Activated CD8-positive, alpha-beta T cell treated with anti-CD3 and anti-CD28 coated beads for 36 hours (primary cell): Measurements from ENCODE around the gene KRT79. TPM values are rescaled to one million over a fixed set of nuclear protein-coding genes. Genes with fewer than 3 reads are reported as not detected.

ENCODE experiments used
- ATAC-seq: fragments of 200-7000 bp; cut with Tn5 transposase; one replicate; pipeline ENCODE4 v1.10.0; 2021; ENCODE audit warnings: mild to moderate bottlenecking, moderate library complexity
- CTCF ChIA-PET: fragments of 350-600 bp; sonication (Branson Sonifier 250); formaldehyde crosslinking; loops from one replicate; lab custom pipeline; 2021; ENCODE audit warnings: antibody characterized with exemption; lab: Charles Lee
- POLR2A ChIA-PET: fragments of 350-600 bp; sonication (Branson Sonifier 250); formaldehyde crosslinking; loops from one replicate; lab custom pipeline; 2021; ENCODE audit warnings: antibody characterized with exemption; lab: Charles Lee
- DNase-seq: peaks from one replicate; pipeline ENCODE4 v3.0.0-alpha.2; 2020
- H3K27ac Mint-ChIP-seq: one replicate; pipeline ENCODE4 v1.8.0; 2021; ENCODE audit warnings: mild to moderate bottlenecking, mixed read lengths
- H3K27me3 Mint-ChIP-seq: one replicate; pipeline ENCODE4 v1.8.0; 2021; ENCODE audit warnings: mixed read lengths
- H3K36me3 Mint-ChIP-seq: one replicate; pipeline ENCODE4 v1.8.0; 2021; ENCODE audit warnings: low read depth, mixed read lengths
- H3K4me1 Mint-ChIP-seq: one replicate; pipeline ENCODE4 v1.8.0; 2021; ENCODE audit warnings: low read depth, mixed read lengths
- H3K4me3 Mint-ChIP-seq: one replicate; pipeline ENCODE4 v1.8.0; 2021; ENCODE audit warnings: mild to moderate bottlenecking, moderate library complexity, mixed read lengths
- H3K9me3 Mint-ChIP-seq: one replicate; pipeline ENCODE4 v1.8.0; 2021; ENCODE audit warnings: mixed read lengths
- intact Hi-C: fragments of 100-400 bp; cut with micrococcal nuclease; formaldehyde crosslinking; loops from one replicate; pipeline ENCODE4 v1.10.0; 2022
- total RNA-seq, 2 experiments: library from RNA; stranded (reverse); gene quantifications; one replicate each; pipeline ENCODE4 v1.2.3, GENCODE V29; 2021
- TF ChIP-seq, protein P1 (sequence below): fragments of 200-600 bp; IDR thresholded peaks from one replicate; pipeline ENCODE4 v1.8.0; 2022; ENCODE audit warnings: antibody characterized with exemption, mild to moderate bottlenecking

The KRT79 gene
- total RNA-seq, 2 experiments from 2014 or later = 0.87 to 1.6 TPM

GRCh38 chr12:52851787-52852186 is 17.7 kb upstream of the KRT79 start:
- Mint-ChIP-seq H3K4me1 (no peaks in the 10 kb centered on the region), H3K9me3 (no peaks in the 10 kb centered on the region), H3K27ac (no peak overlapping the region), H3K36me3 (no peaks in the 10 kb centered on the region), H3K4me3 (no peak overlapping the region), H3K27me3 (no peaks in the 10 kb centered on the region)
- ATAC-seq = no peak
- DNase-seq = no peak
- intact Hi-C loops = no loop called here
- TF ChIP-seq, protein P1, sequence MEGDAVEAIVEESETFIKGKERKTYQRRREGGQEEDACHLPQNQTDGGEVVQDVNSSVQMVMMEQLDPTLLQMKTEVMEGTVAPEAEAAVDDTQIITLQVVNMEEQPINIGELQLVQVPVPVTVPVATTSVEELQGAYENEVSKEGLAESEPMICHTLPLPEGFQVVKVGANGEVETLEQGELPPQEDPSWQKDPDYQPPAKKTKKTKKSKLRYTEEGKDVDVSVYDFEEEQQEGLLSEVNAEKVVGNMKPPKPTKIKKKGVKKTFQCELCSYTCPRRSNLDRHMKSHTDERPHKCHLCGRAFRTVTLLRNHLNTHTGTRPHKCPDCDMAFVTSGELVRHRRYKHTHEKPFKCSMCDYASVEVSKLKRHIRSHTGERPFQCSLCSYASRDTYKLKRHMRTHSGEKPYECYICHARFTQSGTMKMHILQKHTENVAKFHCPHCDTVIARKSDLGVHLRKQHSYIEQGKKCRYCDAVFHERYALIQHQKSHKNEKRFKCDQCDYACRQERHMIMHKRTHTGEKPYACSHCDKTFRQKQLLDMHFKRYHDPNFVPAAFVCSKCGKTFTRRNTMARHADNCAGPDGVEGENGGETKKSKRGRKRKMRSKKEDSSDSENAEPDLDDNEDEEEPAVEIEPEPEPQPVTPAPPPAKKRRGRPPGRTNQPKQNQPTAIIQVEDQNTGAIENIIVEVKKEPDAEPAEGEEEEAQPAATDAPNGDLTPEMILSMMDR = no peak
- CTCF ChIA-PET = interaction anchor here (0.9 kb wide), 1 partner anchor 14 kb away, joined by 3 read pairs; no protein-coding TSS in a partner anchor
- POLR2A ChIA-PET = interaction anchor here (0.6 to 0.7 kb wide), 2 partner anchors 16 to 34 kb away, joined by 3 read pairs; no protein-coding TSS in a partner anchor

GRCh38 chr12:52850681-52851080 is 16.6 kb upstream of the KRT79 start:
- Mint-ChIP-seq H3K27ac (no peak overlapping the region), H3K4me1 (no peaks in the 10 kb centered on the region), H3K27me3 (no peaks in the 10 kb centered on the region), H3K9me3 (no peaks in the 10 kb centered on the region), H3K4me3 (no peak overlapping the region), H3K36me3 (no peaks in the 10 kb centered on the region)
- DNase-seq = no peak
- intact Hi-C loops = no loop called here
- TF ChIP-seq, protein P1 = no peak
- ChIA-PET POLR2A (interaction anchor here (0.7 kb wide), 1 partner anchor 35 kb away, joined by 3 read pairs; no protein-coding TSS in a partner anchor), CTCF (interaction anchor here (1.6 kb wide), 1 partner anchor 15 kb away, joined by 3 read pairs; no protein-coding TSS in a partner anchor)
- ATAC-seq = no peak

- no peaks in the 10 kb centered on the region for H3K27me3 Mint-ChIP-seq
- H3K4me3 Mint-ChIP-seq = no peak overlapping the region
- no peaks in the 10 kb centered on the region for H3K4me1 Mint-ChIP-seq
- TF ChIP-seq, protein P1 = no peak
- no peaks in the 10 kb centered on the region for H3K9me3 Mint-ChIP-seq
- ChIA-PET POLR2A (no interaction called here), CTCF (no interaction called here)
- no peak for ATAC-seq
- intact Hi-C loops = no loop called here
- no peak overlapping the region for H3K27ac Mint-ChIP-seq
- no peaks in the 10 kb centered on the region for H3K36me3 Mint-ChIP-seq
- DNase-seq = no peak
These were observed 15.4 kb upstream of the KRT79 start for GRCh38 chr12:52849511-52849910.

GRCh38 chr12:52848661-52849255 is 14.6 kb upstream of the KRT79 start, which contains the start of gene KRT78:
Gene KRT78, minus strand, starts transcription at chr12:52848994. Its CDS starts 64 bp downstream, at chr12:52848930.
- POLR2A ChIA-PET = no interaction called here
- H3K27me3 Mint-ChIP-seq = no peaks in the 10 kb centered on the region
- ATAC-seq (no peak), DNase-seq (no peak)
- intact Hi-C loops = no loop called here
- TF ChIP-seq, protein P1 = no peak
- H3K4me3 Mint-ChIP-seq = no peak within 1 kb of the TSS
- CTCF ChIA-PET = no interaction called here
- no peak within 1 kb of the TSS for H3K27ac Mint-ChIP-seq
- no peaks in the 10 kb centered on the region for H3K36me3 Mint-ChIP-seq
- H3K4me1 Mint-ChIP-seq = no peaks in the 10 kb centered on the region
- no peaks in the 10 kb centered on the region for H3K9me3 Mint-ChIP-seq

DNA sequence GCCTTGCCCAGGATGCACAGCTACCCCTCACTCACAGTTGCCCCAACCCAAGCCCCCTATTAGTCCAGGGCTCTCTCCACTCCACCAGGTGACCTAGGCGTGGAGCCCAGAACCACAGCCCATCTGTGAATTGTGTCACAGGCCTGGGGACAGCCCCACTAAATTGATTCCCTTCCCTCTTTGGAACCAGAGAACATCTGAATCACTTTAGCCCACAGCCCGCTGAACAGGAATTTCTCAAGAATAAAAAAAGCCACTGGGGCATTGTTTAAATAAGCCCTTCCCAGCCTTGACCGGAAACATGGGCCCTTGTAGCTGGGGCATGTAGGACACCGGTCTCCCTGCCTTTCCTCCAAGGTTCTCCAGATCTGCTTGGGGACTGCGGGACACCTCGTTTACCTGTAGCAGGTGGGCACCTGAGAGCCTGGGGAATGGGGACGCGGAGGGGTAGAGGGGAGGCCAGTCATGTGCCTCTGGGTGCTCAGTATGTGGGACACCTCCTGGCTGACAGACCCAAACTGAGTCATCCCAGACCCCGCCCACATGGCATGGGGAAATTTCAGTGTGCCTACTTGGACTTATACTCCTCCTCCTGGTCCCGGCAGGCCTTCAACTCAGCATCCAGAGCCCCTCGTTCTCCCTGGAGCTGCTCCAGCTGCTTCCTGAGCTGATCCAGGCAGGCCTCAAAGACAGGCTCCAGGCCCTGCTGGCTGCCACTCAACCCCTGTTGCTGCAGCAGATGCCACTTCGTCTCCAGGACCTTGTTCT is 13.4 kb upstream of the KRT79 start:
- TF ChIP-seq, protein P1 = no peak
- H3K9me3 Mint-ChIP-seq = no peaks in the 10 kb centered on the region
- no peak for ATAC-seq
- no peaks in the 10 kb centered on the region for H3K4me1 Mint-ChIP-seq
- DNase-seq = no peak
- H3K36me3 Mint-ChIP-seq = no peaks in the 10 kb centered on the region
- intact Hi-C loops = no loop called here
- H3K4me3 Mint-ChIP-seq = no peak overlapping the region
- ChIA-PET CTCF (no interaction called here), POLR2A (interaction anchor here (0.6 kb wide), 1 partner anchor 57 kb away, joined by 3 read pairs; no protein-coding TSS in a partner anchor)
- no peaks in the 10 kb centered on the region for H3K27me3 Mint-ChIP-seq
- H3K27ac Mint-ChIP-seq = no peak overlapping the region
